NCI-H774 (cell line): ENCODE data around the gene CTDSP1.

Experiments used
- DNase-seq: peaks from one replicate; lab custom pipeline; 2025; lab: John Stamatoyannopoulos, UW

CTDSP1 gene

GRCh38 chr2:218399391-218400166 is at the start of gene CTDSP1:
Gene CTDSP1, plus strand, starts transcription at chr2:218399868. Its CDS starts 223 bp downstream, at chr2:218400091.
- DNase-seq = peak; percentile 89

GRCh38 chr2:218354045-218354444 is 45.6 kb upstream of the CTDSP1 start:
- no peak for DNase-seq

- no peak for DNase-seq
These were observed 44.7 kb upstream of the CTDSP1 start for GRCh38 chr2:218354850-218355443.

GRCh38 chr2:218357236-218358177 is 42.2 kb upstream of the CTDSP1 start:
- no peak for DNase-seq

- no peak for DNase-seq
These were observed 39.2 kb upstream of the CTDSP1 start for GRCh38 chr2:218360453-218360852.

- DNase-seq = no peak
These were observed 37.1 kb upstream of the CTDSP1 start for GRCh38 chr2:218362606-218363005.

GRCh38 chr2:218363736-218364135 is 35.9 kb upstream of the CTDSP1 start:
- DNase-seq = no peak

- DNase-seq = no peak
These were observed 35.5 kb upstream of the CTDSP1 start for GRCh38 chr2:218364196-218364595.

GRCh38 chr2:218366621-218367414 is 32.9 kb upstream of the CTDSP1 start:
- DNase-seq = no peak

- DNase-seq = no peak
These were observed 32.1 kb upstream of the CTDSP1 start for GRCh38 chr2:218367415-218368149.

GRCh38 chr2:218368150-218368528 is 31.5 kb upstream of the CTDSP1 start:
- DNase-seq = no peak

- peak; percentile 41 for DNase-seq
These were observed 31.0 kb upstream of the CTDSP1 start for GRCh38 chr2:218368621-218369153.

GRCh38 chr2:218369330-218369729 is 30.3 kb upstream of the CTDSP1 start:
- peak; percentile 47 for DNase-seq

- no peak for DNase-seq
These were observed 29.1 kb upstream of the CTDSP1 start for GRCh38 chr2:218370410-218371063.

GRCh38 chr2:218371983-218372350 is 27.7 kb upstream of the CTDSP1 start:
- DNase-seq = no peak

GRCh38 chr2:218374795-218375194 is 24.9 kb upstream of the CTDSP1 start:
- no peak for DNase-seq

GRCh38 chr2:218375212-218375611 is 24.5 kb upstream of the CTDSP1 start:
- no peak for DNase-seq

- DNase-seq = no peak
These were observed 21.6 kb upstream of the CTDSP1 start for GRCh38 chr2:218378053-218378452.

GRCh38 chr2:218381916-218382366 is 17.7 kb upstream of the CTDSP1 start, which contains the start of gene SLC11A1:
Gene SLC11A1, plus strand, starts transcription at chr2:218382273. Its CDS starts 96 bp downstream, at chr2:218382369.
- DNase-seq = no peak

- no peak for DNase-seq
These were observed 16.9 kb upstream of the CTDSP1 start for GRCh38 chr2:218382785-218383184.
